Right atrium auricular region (tissue), 2 donors: ENCODE measurements around the gene PRPF40B. TPM values are rescaled to one million over a fixed set of nuclear protein-coding genes. Genes with fewer than 3 reads are reported as not detected.

Source experiments
- DNase-seq: peaks from one replicate; pipeline ENCODE4 v3.0.0-alpha.2; 2019; ENCODE audit warnings: low spot score
- H3K27ac ChIP-seq, 2 donors: fragments of 200-600 bp; sonication (generic); 1 replicate in 1 of 2; 2 replicates in 1 of 2; pipeline ENCODE4 v1.5.1; 2016 to 2019
- H3K27me3 ChIP-seq, 2 donors: fragments of 200-600 bp; sonication (generic); one replicate each; pipeline versions ENCODE4 v1.5.1 to v1.6.0; 2017 to 2019
- H3K36me3 ChIP-seq: fragments of 200-600 bp; sonication (generic); one replicate; pipeline ENCODE4 v1.5.1; 2016
- H3K4me1 ChIP-seq, 2 donors: fragments of 200-600 bp; sonication (generic); one replicate each; pipeline versions ENCODE4 v1.5.1 to v1.6.0; 2017 to 2019
- H3K4me3 ChIP-seq, 2 donors: fragments of 200-600 bp; sonication (generic); 1 replicate in 1 of 2; 2 replicates in 1 of 2; pipeline ENCODE4 v1.5.1; 2017 to 2019; ENCODE audit warnings: mild to moderate bottlenecking in 1 of 2, moderate library complexity in 1 of 2
- H3K9me3 ChIP-seq, 2 donors: fragments of 200-600 bp; sonication (generic); one replicate each; pipeline ENCODE4 v1.5.1; 2019
- total RNA-seq, 2 donors: library from RNA; depleted of rRNA; stranded (reverse); fragments of >200 nt; gene quantifications; one replicate each; pipeline ENCODE4 v1.1.0, GENCODE V29; 2016
- TF ChIP-seq, protein P1 (sequence below), 2 donors: fragments of 200-600 bp; sonication (generic); IDR thresholded peaks; one replicate each; pipeline ENCODE4 v1.5.1; 2019; ENCODE audit warnings: antibody characterized with exemption in 2 of 2

PRPF40B gene
- total RNA-seq, 2 donors from 2014 or later = 14.9 to 16.0 TPM

DNA sequence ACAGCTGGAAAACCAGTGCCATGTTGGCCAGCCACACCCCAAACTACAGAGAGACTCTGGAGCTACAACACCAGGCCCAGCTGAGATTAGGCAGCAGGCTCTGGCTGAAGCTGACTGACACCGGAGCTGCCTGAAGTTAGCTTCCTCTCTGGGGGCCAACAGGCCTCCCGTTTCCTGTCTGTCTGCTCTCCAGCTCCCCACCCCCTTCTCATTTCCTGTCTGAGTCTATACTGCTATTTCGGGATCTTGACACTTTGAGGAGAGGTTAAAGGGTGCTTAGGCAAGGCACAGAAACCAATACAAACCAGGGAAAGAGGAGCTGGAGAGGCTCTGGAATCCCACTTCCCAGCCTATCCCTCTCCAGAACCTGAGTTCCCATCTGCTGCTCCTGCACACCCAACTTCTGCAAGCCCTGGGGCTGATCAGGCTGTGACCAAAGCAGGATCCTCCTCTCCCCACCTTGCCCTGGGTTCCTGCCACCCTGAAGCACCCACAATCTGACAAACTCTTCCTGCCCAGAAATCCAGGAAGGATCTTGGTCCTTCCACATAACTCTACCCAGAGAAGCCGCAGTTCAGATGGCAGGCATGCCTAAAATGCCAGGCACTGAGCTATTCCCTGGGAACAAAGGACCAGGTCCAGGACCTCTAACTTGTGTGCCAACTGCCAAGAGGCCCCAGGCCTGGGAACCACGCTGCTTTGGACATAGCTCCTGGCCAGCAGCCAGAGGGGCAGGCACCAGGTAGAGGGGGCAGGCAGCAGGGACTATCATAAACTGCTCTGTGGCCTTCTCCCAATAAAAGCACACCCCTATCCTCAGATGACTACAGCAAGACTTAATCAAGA lies 39.9 kb downstream of the PRPF40B start:
- peak; percentile 83 for DNase-seq
- TF ChIP-seq, protein P1, sequence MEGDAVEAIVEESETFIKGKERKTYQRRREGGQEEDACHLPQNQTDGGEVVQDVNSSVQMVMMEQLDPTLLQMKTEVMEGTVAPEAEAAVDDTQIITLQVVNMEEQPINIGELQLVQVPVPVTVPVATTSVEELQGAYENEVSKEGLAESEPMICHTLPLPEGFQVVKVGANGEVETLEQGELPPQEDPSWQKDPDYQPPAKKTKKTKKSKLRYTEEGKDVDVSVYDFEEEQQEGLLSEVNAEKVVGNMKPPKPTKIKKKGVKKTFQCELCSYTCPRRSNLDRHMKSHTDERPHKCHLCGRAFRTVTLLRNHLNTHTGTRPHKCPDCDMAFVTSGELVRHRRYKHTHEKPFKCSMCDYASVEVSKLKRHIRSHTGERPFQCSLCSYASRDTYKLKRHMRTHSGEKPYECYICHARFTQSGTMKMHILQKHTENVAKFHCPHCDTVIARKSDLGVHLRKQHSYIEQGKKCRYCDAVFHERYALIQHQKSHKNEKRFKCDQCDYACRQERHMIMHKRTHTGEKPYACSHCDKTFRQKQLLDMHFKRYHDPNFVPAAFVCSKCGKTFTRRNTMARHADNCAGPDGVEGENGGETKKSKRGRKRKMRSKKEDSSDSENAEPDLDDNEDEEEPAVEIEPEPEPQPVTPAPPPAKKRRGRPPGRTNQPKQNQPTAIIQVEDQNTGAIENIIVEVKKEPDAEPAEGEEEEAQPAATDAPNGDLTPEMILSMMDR (IDR thresholded peaks at IDR 0.05) = no peak
- Histone ChIP-seq H3K27me3 (no peaks in the 10 kb centered on the region), H3K4me3 (no peak overlapping the region), H3K36me3 (peaks cover 7% of the 10 kb centered on the region), H3K27ac (peak overlapping the region; percentile 72 to 81), H3K4me1 (peaks cover 0 to 63% of the 10 kb centered on the region in 2 donors), H3K9me3 (no peaks in the 10 kb centered on the region)

DNA sequence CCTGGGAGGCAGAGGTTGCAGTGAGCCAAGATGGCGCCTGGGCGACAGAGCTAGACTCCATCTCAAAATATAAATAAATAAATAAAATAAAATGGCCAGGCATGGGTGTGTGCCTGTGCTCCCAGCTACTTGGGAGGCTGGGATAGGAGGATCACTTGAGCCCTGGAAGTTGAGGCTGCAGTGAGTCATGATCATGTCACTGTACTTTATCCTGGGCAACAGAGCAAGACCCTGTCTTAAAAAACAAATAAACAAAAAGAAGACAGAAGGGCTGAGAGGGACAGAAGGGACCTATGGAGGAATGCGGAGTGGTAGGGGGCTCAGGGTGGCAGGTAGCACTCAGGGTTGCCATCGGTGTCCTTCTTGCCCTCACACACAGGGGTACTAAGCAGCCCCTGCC lies 40.8 kb downstream of the PRPF40B start:
- Histone ChIP-seq H3K4me1 (peaks cover 0 to 57% of the 10 kb centered on the region in 2 donors), H3K36me3 (no peaks in the 10 kb centered on the region), H3K27me3 (no peaks in the 10 kb centered on the region), H3K27ac (peak overlapping the region; percentile 72 to 81), H3K4me3 (no peak overlapping the region), H3K9me3 (no peaks in the 10 kb centered on the region)
- no peak for DNase-seq
- TF ChIP-seq, protein P1 (IDR thresholded peaks at IDR 0.05) = no peak

DNA sequence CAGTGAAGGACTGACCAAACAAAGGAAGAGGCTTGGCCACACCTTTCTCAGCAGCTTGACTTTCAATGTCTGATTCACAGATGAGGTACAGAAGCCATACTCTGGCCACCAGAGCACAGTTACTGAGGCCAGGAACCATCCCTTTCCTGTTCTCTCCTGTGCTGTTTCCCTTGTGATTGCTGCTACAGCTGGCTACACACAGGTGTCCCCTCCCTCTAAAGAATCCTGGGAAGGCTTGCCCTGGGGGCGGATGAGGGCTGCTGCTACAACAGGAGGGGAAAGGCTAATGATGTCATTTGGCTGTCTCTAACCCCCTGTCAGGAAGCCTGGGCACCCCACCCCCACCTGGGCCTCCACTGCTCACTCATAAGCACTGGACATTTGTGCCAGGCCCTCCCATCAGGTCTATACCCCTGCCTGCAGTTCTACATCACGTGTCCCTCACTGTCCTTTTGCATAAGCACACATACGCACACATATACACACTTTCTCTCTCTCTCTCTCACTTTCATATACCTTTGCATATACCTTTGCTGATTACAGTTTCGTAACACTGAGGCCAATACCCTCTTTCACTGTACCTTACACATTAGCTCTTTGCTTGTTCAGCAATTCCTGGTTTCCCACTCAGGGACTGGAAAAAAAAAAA lies 41.4 kb downstream of the PRPF40B start:
- TF ChIP-seq, protein P1 (IDR thresholded peaks at IDR 0.05) = no peak
- Histone ChIP-seq H3K36me3 (no peaks in the 10 kb centered on the region), H3K4me1 (peaks cover 0 to 59% of the 10 kb centered on the region in 2 donors), H3K9me3 (no peaks in the 10 kb centered on the region), H3K27ac (peak overlapping the region; percentile 72 to 81), H3K4me3 (no peak overlapping the region), H3K27me3 (no peaks in the 10 kb centered on the region)
- DNase-seq = no peak

DNA sequence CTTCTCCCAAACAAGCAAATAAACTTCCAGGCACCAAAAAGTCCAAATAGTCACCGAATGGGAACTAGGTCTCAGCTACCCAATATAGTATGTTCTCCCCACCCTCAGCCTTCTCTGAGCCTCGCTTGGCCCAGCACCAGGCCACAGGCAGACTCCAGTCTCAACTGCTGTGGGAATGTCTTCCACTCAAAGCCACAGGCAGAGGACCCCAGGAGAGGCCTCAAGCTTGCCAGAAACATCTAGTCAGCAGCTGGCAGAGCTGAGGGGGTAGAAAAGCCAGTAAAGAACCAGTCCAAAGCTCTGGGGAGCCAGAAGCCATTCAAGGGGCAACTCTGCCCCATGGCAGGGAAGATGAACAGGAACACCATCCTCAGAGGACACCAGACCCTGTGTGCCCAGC lies 42.0 kb downstream of the PRPF40B start:
- no peaks in the 10 kb centered on the region for H3K27me3 ChIP-seq

DNA sequence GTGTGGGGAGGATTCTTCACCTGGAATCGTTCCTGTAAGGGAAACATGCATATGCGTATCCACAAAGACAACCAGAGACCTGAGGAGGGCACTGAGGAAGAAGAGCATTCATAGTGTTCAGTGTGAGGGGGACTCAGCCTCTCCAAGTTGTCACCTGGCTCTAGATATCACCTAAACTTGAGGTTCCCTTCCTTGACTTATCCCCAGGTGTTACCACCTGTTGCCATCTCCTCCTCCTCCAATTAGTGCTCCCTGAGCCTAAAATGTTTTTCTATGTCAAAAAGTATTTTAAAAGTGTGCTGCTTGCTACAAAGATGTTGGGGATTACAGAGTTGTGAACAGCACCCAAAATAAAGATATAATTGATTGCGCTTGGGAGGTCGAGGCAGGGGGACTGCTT lies 42.8 kb downstream of the PRPF40B start:
- no peak overlapping the region for H3K4me3 ChIP-seq
- no peaks in the 10 kb centered on the region for H3K27me3 ChIP-seq
- no peaks in the 10 kb centered on the region for H3K36me3 ChIP-seq
- H3K27ac ChIP-seq = peak overlapping the region in 1 of 2 donors; percentile 33
- TF ChIP-seq, protein P1 (IDR thresholded peaks at IDR 0.05) = no peak
- DNase-seq = no peak
- H3K9me3 ChIP-seq = no peaks in the 10 kb centered on the region
- peaks cover 0 to 68% of the 10 kb centered on the region in 2 donors for H3K4me1 ChIP-seq

More for the DNA sequence above, 42.0 kb downstream of the PRPF40B start:
- DNase-seq = no peak
- Histone ChIP-seq H3K4me3 (no peak overlapping the region), H3K36me3 (no peaks in the 10 kb centered on the region), H3K9me3 (no peaks in the 10 kb centered on the region), H3K4me1 (peaks cover 0 to 60% of the 10 kb centered on the region in 2 donors), H3K27ac (peak overlapping the region; percentile 33 to 72)
- TF ChIP-seq, protein P1 (IDR thresholded peaks at IDR 0.05) = no peak
